ENCODE data around the gene GCSAML. TPM values are rescaled to one million over a fixed set of nuclear protein-coding genes. Genes with fewer than 3 reads are reported as not detected.
"Not testable (repeated sequence)": the region's sequence is repeated elsewhere in the genome, so short reads cannot be mapped to it uniquely, and the experiment has no call there.

Gene GCSAML
- 1 to 10 TPM; 3.1 to 3.5 TPM for total RNA-seq

DNA sequence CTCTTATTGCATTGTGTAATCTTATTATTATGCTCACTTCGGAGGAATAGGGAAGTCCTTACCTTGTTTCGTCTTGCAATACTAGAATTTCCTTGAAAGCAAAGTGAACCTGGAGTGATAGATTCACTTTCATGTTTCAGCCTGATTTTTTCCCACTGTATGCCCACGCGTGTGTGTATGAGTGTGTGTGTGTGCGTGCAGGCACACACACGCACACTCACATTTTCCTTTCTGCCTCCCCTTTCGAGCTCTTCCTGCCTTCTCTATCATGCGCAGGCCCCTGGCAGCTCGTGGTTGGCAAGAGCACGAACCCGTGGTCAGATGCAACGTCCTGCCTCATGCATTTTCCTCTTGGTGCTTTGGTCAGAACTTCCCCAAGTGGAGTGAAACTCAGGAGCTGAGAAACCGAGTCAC lies at the start of gene GCSAML:
GCSAML (plus strand) TSS at position 366 of the 414 bp plus-strand sequence. CDS start 58 bp downstream, outside the sequence.
- H3K27me3 Mint-ChIP-seq: peaks cover 38% of the 10 kb centered on the region
- peak; percentile 55 for DNase-seq
- peaks cover 17% of the 10 kb centered on the region for H3K4me1 Mint-ChIP-seq
- H3K36me3 Mint-ChIP-seq: peaks cover 6% of the 10 kb centered on the region
- peak within 1 kb of the TSS; percentile 56 for H3K4me3 Mint-ChIP-seq
- H3K9me3 Mint-ChIP-seq: no peaks in the 10 kb centered on the region
- H3K27ac Mint-ChIP-seq: peak within 1 kb of the TSS; percentile 53

DNA sequence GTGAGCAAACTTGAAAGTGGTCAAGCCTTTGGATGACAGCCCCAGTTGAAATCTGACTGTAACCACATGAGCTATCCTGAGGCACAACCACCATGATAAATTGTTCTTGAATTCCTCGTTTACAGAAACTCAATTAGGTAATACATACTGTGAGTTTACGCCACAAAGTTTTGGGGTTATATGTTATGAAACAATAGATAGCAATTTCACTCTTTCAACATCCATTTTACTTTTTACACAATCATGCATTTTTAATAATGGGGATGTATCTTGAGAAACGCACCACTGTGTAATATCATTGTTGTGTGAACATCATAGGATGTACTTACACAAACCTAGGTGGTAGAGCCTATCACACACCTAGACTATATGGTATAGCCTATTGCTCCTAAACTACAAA lies 48.1 kb upstream of the GCSAML start:
- Mint-ChIP-seq H3K4me3 (no peak overlapping the region), H3K27me3 (peaks cover 9% of the 10 kb centered on the region), H3K4me1 (no peaks in the 10 kb centered on the region), H3K36me3 (no peaks in the 10 kb centered on the region), H3K9me3 (no peaks in the 10 kb centered on the region), H3K27ac (no peak overlapping the region)
- no peak for DNase-seq

DNA sequence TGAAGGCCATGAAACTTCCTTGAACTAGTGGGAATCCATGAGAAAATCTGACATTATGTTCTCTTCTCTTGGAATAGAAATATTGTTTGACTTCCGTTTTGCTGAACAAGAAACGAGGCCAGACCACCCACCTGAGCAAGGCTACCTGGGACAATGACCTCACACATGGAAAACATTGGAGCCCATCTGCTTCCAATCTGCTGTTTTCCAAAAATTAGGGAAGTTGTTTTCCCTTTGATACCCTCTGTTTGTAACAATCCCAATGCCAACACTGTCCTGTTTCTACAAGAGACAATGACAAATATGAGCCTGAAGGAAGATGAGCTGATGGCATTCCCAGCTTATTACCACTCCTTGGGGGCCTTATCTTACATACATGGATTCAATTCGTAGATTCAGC lies 42.1 kb upstream of the GCSAML start:
- Mint-ChIP-seq H3K27me3 (no peaks in the 10 kb centered on the region), H3K27ac (no peak overlapping the region), H3K9me3 (peaks cover 2% of the 10 kb centered on the region), H3K4me3 (no peak overlapping the region), H3K4me1 (no peaks in the 10 kb centered on the region), H3K36me3 (no peaks in the 10 kb centered on the region)
- DNase-seq: no peak

- no peak overlapping the region for H3K27ac Mint-ChIP-seq
- peaks cover 26% of the 10 kb centered on the region for H3K27me3 Mint-ChIP-seq
- H3K4me3 Mint-ChIP-seq: no peak overlapping the region
- H3K36me3 Mint-ChIP-seq: no peaks in the 10 kb centered on the region
- peak; percentile 5 for DNase-seq
- peaks cover 5% of the 10 kb centered on the region for H3K9me3 Mint-ChIP-seq
- H3K4me1 Mint-ChIP-seq: no peaks in the 10 kb centered on the region
Observed at GRCh38 chr1:247517795-247518612, 30.9 kb upstream of the GCSAML start.

DNA sequence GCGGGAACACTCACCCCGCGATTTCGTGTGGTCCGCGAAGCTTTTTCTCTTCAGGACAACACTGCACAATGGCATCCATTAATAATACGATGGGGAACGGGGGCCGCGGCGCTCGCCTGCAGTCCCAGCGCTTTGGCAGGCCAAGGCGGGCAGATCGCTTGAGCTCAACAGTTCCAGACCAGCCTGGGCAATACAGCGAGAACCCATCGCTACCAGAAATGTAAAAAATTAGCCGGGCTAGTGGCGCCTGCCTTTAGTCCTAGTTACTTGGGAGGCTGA lies 30.4 kb upstream of the GCSAML start:
- no peaks in the 10 kb centered on the region for H3K36me3 Mint-ChIP-seq
- H3K27me3 Mint-ChIP-seq: peaks cover 26% of the 10 kb centered on the region
- DNase-seq: no peak
- no peak overlapping the region for H3K27ac Mint-ChIP-seq
- no peaks in the 10 kb centered on the region for H3K4me1 Mint-ChIP-seq
- no peak overlapping the region for H3K4me3 Mint-ChIP-seq
- peaks cover 5% of the 10 kb centered on the region for H3K9me3 Mint-ChIP-seq

DNA sequence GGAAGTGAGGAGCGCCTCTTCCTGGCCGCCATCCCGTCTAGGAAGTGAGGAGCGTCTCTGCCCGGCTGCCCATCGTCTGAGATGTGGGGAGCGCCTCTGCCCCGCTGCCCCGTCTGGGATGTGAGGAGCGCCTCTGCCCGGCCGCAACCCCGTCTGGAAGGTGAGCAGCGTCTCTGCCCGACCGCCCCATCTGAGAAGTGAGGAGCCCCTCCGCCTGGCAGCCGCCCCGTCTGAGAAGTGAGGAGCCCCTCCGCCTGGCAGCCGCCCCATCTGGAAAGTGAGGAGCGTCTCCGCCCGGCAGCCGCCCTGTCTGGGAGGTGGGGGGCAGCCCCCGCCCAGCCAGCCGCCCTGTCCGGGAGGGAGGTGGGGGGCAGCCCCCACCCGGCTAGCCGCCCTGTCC lies 27.0 kb upstream of the GCSAML start:
- not testable (repeated sequence) for H3K36me3 Mint-ChIP-seq, H3K4me1 Mint-ChIP-seq, H3K9me3 Mint-ChIP-seq, H3K4me3 Mint-ChIP-seq, DNase-seq, H3K27ac Mint-ChIP-seq
- peaks cover 31% of the 10 kb centered on the region for H3K27me3 Mint-ChIP-seq

DNA sequence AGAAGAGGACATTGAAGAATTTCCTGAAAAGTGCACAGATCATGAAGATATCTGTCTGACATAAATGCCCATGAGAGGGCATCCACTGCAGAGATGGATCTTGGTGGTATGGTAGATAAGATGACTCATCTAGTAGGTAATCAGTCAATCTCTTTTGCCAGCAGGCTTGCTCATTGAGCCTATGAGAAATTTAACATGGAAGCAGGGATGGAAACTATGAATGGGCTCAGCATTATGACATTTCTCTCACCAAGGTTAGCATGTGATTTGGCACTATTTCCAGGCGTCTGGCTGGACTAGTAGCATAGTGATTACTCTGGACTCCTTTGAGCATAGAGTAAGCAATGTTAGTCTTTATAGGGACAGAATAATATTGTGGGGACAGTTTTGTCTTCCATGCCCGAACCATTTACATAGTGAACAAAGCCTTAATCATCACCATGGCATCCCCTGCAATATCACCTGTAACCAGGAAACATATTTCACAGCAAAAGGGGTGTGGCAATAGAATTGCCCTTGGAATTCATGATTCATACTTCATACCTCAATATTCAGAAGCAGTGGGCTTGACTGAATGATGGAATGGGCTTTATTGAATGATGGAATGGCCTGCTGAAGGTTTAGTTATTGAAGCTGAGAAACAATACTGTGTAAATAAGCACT lies 20.0 kb upstream of the GCSAML start:
- Mint-ChIP-seq H3K27ac (no peak overlapping the region), H3K9me3 (peaks cover 1% of the 10 kb centered on the region), H3K36me3 (no peaks in the 10 kb centered on the region), H3K4me1 (peaks cover 8% of the 10 kb centered on the region), H3K4me3 (no peak overlapping the region), H3K27me3 (peaks cover 34% of the 10 kb centered on the region)
- DNase-seq: no peak

DNA sequence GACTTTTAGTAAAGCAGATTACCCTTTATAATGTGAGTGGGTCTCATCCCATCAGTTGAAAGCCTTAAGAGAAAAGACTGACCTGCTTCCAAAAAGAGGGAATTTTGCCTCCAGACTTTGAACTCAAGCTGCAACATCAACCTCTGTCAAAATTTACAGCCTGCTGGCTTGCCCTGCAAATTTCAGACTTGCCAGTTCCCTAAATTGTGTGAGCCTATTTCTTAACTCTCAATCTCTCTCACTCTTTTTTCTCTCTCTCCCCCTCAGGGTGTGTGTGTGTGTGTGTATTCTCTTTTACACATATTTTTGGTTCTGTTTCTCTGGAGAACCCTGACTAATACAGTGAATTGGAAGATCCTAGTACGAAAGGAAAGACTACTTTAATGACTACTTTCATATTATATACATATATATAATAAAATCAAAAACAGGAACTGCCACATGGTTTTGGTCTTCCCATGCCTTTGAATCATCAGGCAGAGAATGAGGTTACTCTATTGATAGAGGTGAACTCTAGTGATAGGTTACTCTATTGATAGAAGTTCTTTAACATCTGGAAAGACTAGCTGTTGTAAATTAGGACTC lies 19.1 kb upstream of the GCSAML start:
- H3K27ac Mint-ChIP-seq: peak overlapping the region; percentile 2
- H3K9me3 Mint-ChIP-seq: peaks cover 1% of the 10 kb centered on the region
- DNase-seq: no peak
- H3K4me3 Mint-ChIP-seq: no peak overlapping the region
- H3K27me3 Mint-ChIP-seq: peaks cover 30% of the 10 kb centered on the region
- H3K36me3 Mint-ChIP-seq: no peaks in the 10 kb centered on the region
- H3K4me1 Mint-ChIP-seq: peaks cover 8% of the 10 kb centered on the region

- H3K27ac Mint-ChIP-seq: no peak overlapping the region
- peaks cover 28% of the 10 kb centered on the region for H3K27me3 Mint-ChIP-seq
- H3K9me3 Mint-ChIP-seq: peaks cover 1% of the 10 kb centered on the region
- DNase-seq: no peak
- H3K4me1 Mint-ChIP-seq: peaks cover 10% of the 10 kb centered on the region
- no peaks in the 10 kb centered on the region for H3K36me3 Mint-ChIP-seq
- H3K4me3 Mint-ChIP-seq: no peak overlapping the region
Observed at GRCh38 chr1:247530785-247531184, 18.1 kb upstream of the GCSAML start.

GRCh38 chr1:247531937-247532336 lies 17.0 kb upstream of the GCSAML start:
- Mint-ChIP-seq H3K27me3 (peaks cover 16% of the 10 kb centered on the region), H3K27ac (no peak overlapping the region), H3K4me3 (no peak overlapping the region), H3K36me3 (no peaks in the 10 kb centered on the region), H3K4me1 (peaks cover 11% of the 10 kb centered on the region), H3K9me3 (peaks cover 1% of the 10 kb centered on the region)
- DNase-seq: no peak

DNA sequence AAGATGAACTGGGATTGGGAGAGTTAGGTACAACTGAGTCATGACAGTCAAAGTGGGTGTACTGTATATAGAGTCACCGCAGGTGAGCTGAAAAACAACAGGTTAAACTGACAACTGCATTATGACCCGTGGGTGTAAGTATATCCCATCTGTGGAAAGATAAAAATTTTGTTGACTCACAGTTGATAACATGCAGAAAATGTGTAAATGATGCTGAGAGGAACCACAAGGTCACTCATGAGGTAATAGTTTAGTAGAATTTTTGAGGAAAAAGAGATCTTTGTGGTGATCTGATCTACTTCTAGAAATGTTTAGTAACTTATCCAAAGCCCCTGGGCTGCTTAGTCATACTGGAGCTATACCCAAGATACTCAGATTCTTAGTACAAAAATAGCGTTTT lies 13.5 kb upstream of the GCSAML start:
- H3K27me3 Mint-ChIP-seq: peaks cover 15% of the 10 kb centered on the region
- no peaks in the 10 kb centered on the region for H3K9me3 Mint-ChIP-seq
- H3K36me3 Mint-ChIP-seq: no peaks in the 10 kb centered on the region
- no peak for DNase-seq
- H3K4me3 Mint-ChIP-seq: no peak overlapping the region
- H3K27ac Mint-ChIP-seq: no peak overlapping the region
- H3K4me1 Mint-ChIP-seq: peaks cover 3% of the 10 kb centered on the region

DNA sequence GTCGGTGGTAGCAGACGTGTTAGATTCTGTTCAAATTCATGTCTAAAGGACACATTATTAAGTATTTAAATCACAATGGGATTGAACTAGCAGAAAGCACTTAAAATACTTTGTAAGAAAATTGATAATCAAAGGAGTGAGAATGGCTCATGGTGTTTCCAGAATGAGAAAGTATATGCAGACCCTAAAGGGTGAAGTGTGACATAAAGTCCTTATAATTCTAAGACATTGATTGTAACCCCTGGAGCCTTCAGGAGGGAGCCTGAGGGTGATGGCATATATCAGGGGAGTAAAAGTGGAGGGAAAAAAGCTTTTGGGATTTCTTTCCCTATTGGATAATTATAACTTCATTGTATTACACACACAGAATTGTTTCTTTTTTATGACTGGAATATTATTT lies 12.6 kb upstream of the GCSAML start, which contains the start of gene OR2C3:
OR2C3 (minus strand) TSS at position 101 of the 400 bp plus-strand sequence. CDS start 3,929 bp downstream, outside the sequence.
- peaks cover 18% of the 10 kb centered on the region for H3K27me3 Mint-ChIP-seq
- no peak within 1 kb of the TSS for H3K4me3 Mint-ChIP-seq
- H3K4me1 Mint-ChIP-seq: peaks cover 4% of the 10 kb centered on the region
- no peaks in the 10 kb centered on the region for H3K9me3 Mint-ChIP-seq
- DNase-seq: no peak
- no peak within 1 kb of the TSS for H3K27ac Mint-ChIP-seq
- H3K36me3 Mint-ChIP-seq: no peaks in the 10 kb centered on the region

GRCh38 chr1:247538561-247538960 lies 10.4 kb upstream of the GCSAML start:
- peaks cover 23% of the 10 kb centered on the region for H3K27me3 Mint-ChIP-seq
- DNase-seq: no peak
- H3K9me3 Mint-ChIP-seq: no peaks in the 10 kb centered on the region
- peaks cover 4% of the 10 kb centered on the region for H3K4me1 Mint-ChIP-seq
- no peak overlapping the region for H3K4me3 Mint-ChIP-seq
- no peaks in the 10 kb centered on the region for H3K36me3 Mint-ChIP-seq
- H3K27ac Mint-ChIP-seq: no peak overlapping the region

DNA sequence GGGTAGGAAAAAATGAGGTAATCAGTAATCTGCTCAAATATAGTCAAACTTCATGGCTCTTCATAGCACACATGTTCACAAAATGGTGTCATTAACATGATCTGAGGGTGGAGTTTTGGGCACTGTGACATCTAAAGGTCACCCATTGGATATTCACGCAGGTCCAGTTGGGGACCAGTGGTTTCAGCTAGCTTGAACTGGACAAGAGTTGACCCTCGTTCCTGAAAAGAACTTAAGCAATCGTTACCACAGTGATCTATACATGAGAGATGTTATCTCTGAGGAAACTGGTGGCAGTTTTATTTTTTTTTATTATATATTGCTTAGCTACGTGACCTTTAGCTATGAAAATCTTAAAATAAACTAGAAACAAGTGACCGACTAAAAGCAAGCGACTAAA lies 9.7 kb upstream of the GCSAML start:
- DNase-seq: no peak
- Mint-ChIP-seq H3K27me3 (peaks cover 24% of the 10 kb centered on the region), H3K36me3 (no peaks in the 10 kb centered on the region), H3K9me3 (no peaks in the 10 kb centered on the region), H3K4me1 (peaks cover 4% of the 10 kb centered on the region), H3K27ac (no peak overlapping the region), H3K4me3 (no peak overlapping the region)

- H3K27ac Mint-ChIP-seq: no peak overlapping the region
- DNase-seq: no peak
- H3K9me3 Mint-ChIP-seq: no peaks in the 10 kb centered on the region
- H3K27me3 Mint-ChIP-seq: peaks cover 33% of the 10 kb centered on the region
- no peak overlapping the region for H3K4me3 Mint-ChIP-seq
- no peaks in the 10 kb centered on the region for H3K36me3 Mint-ChIP-seq
- H3K4me1 Mint-ChIP-seq: peaks cover 4% of the 10 kb centered on the region
Observed at GRCh38 chr1:247540581-247540980, 8.4 kb upstream of the GCSAML start.

Data from activated naive CD8-positive, alpha-beta T cell treated with anti-CD3 and anti-CD28 coated beads for 36 hours (primary cell).